Activated naive CD4-positive, alpha-beta T cell treated with anti-CD3 and anti-CD28 coated beads, Interleukin-2, amount 50 U/mL, for 24 hours (primary cell): ENCODE results near the gene MMUT.
"Not testable (repeated sequence)": the region's sequence is repeated elsewhere in the genome, so short reads cannot be mapped to it uniquely, and the experiment has no call there.

Experiments used
- H3K27ac Mint-ChIP-seq: one replicate; pipeline ENCODE4 v1.8.0; 2021; ENCODE audit warnings: mild to moderate bottlenecking, mixed read lengths
- H3K27me3 Mint-ChIP-seq: one replicate; pipeline ENCODE4 v1.8.0; 2021; ENCODE audit warnings: mixed read lengths
- H3K36me3 Mint-ChIP-seq: one replicate; pipeline ENCODE4 v1.8.0; 2021; ENCODE audit warnings: mixed read lengths
- H3K4me1 Mint-ChIP-seq: one replicate; pipeline ENCODE4 v1.8.0; 2021; ENCODE audit warnings: mixed read lengths
- H3K4me3 Mint-ChIP-seq: one replicate; pipeline ENCODE4 v1.8.0; 2021; ENCODE audit warnings: mild to moderate bottlenecking, mixed read lengths
- H3K9me3 Mint-ChIP-seq: one replicate; pipeline ENCODE4 v1.8.0; 2021; ENCODE audit warnings: mixed read lengths

MMUT gene

DNA sequence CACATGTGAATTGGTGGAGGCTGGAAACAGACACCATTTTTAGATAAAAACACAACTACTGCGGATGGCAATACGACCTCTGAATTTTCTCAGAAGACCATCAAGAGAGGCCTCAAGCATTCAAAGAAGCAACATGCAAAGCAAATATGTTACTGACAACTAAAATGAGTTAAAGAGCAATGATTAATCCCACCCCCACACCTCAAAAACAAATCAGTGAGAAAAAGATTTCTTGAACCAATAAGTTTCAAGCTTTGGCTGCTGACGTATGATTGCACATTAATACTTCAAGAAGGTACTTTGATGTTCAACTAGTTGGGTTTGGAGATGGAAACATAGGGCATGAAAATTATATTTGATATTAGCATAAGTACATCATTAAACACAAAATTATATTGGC is 982 bp downstream of the MMUT start:
- no peaks in the 10 kb centered on the region for H3K9me3 Mint-ChIP-seq
- H3K4me1 Mint-ChIP-seq, result peaks cover 57% of the 10 kb centered on the region
- peaks cover 4% of the 10 kb centered on the region for H3K36me3 Mint-ChIP-seq

DNA sequence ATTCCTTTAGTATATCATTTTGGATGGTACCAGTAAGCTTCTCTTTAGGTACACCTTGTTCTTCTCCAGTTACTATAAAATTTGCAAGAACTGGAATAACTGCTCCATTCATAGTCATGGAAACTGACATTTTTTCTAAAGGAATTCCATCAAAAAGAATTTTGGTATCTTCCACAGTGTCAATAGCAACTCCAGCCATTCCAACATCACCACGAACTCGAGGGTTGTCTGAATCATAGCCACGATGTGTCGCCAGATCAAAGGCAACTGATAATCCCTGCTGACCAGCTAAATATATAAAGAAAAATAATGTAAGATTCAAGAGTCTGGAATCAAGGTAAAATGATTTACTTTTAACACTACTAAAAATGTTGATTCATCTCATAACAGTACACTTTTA is 5.3 kb downstream of the MMUT start:
- Mint-ChIP-seq H3K9me3 (no peaks in the 10 kb centered on the region), H3K4me3 (no peak overlapping the region), H3K4me1 (peaks cover 38% of the 10 kb centered on the region), H3K36me3 (peaks cover 8% of the 10 kb centered on the region), H3K27ac (no peak overlapping the region), H3K27me3 (no peaks in the 10 kb centered on the region)

More for the DNA sequence above, 982 bp downstream of the MMUT start:
- Mint-ChIP-seq H3K4me3 (peak overlapping the region; percentile 98), H3K27me3 (no peaks in the 10 kb centered on the region), H3K27ac (peak overlapping the region; percentile 26)

DNA sequence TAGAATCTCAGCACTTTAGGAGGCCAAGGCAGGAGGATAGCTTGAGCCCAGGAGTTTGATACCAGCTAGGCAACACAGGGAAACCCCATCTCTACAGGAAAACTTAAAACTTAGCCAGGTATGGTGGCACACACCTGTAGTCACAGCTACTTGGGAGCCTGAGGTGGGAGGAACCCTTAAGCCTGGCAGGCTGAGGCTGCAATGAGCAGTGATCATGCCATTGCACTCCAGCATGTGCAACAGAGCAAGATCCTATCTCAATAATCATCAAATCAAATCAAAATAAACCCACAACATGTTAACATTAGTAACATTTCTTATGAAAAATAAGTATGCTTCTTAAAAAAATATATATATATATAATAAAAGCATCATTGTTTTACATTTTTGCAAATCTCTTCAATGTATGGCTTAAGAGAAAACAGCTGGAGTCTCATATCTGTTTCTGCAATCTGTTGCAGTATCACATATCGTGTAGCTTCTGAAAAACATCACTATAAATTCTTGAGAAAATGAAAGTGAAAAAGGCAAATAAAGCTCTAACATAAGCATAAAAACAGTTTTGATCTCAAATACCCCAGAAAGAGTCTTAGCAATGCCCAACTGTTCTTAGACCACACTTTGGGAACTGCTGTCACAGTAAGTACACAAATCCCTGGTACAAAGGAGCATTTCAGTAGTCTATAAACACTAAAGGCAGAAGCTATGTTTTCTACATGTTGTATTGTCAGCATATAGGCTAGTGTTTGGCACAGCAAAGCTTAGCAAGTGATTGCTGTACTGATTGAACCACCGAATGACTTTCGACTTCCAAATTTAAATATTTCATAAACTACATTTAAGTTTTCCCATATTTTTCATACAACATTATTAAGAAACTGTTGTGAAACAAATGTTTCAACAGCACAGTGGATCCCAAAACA is 8.0 kb downstream of the MMUT start:
- peaks cover 14% of the 10 kb centered on the region for H3K36me3 Mint-ChIP-seq
- peaks cover 21% of the 10 kb centered on the region for H3K4me1 Mint-ChIP-seq
- no peak overlapping the region for H3K4me3 Mint-ChIP-seq
- no peak overlapping the region for H3K27ac Mint-ChIP-seq
- no peaks in the 10 kb centered on the region for H3K9me3 Mint-ChIP-seq
- H3K27me3 Mint-ChIP-seq, result no peaks in the 10 kb centered on the region

DNA sequence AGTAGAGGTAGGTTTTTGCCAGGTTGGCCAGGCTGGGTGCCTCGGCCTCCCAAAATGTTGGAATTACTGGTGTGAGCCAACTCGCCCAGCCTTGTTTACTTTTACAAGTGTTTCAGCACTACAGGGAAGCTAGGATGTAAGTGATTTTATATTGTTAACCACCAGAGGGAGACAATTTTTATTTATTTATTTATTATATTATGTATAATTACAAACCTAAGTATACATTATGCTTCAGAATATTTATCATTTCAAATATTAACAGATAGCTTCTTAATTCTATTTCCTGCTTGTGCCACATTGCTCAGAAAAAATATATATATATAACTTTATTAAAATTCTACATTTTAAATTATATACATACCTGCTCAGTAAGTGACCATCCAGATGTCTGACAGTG is 9.8 kb downstream of the MMUT start:
- Mint-ChIP-seq H3K36me3 (peaks cover 13% of the 10 kb centered on the region), H3K4me3 (no peak overlapping the region), H3K27me3 (no peaks in the 10 kb centered on the region), H3K4me1 (peaks cover 6% of the 10 kb centered on the region), H3K9me3 (no peaks in the 10 kb centered on the region), H3K27ac (no peak overlapping the region)

DNA sequence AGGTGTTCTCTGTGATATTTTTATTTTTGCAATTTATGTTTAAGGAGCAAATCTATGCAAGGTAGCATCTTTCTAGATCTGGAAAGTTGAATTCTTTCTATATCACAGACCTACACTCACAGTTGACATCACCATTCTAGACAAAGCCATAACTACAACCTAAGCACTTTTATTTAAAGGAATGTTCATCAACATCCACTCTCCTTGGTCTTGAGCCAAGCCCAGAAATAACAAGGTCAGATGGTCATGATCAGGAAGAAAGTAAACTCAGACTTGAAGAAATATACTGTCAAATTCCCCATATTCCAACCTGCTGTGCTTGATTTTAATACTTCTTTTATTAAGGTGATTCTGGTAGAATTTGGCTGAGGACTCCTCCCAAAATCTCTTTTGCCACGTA is 32.2 kb downstream of the MMUT start:
- Mint-ChIP-seq H3K27ac (no peak overlapping the region), H3K4me3 (no peak overlapping the region), H3K36me3 (peaks cover 21% of the 10 kb centered on the region), H3K9me3 (peaks cover 5% of the 10 kb centered on the region), H3K4me1 (no peaks in the 10 kb centered on the region), H3K27me3 (no peaks in the 10 kb centered on the region)

DNA sequence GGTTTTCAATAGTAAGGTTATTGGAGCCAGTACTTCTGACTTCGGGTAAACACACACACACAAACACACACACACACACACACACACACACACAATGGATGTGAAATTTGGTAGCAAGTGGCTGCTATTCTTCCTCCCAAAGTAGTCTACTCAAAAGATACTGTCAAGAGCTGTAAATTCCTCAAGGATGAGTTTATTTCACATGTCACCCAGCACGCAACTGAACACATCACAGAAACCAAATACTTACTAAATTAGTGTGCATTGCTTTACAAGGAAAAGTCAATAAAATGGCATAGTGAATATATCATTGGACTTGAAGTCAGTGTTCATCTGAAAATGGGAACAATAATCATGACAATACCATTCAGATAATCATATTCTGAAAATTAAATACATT is 32.9 kb downstream of the MMUT start:
- H3K36me3 Mint-ChIP-seq, result peaks cover 19% of the 10 kb centered on the region
- H3K27me3 Mint-ChIP-seq, result no peaks in the 10 kb centered on the region
- no peak overlapping the region for H3K4me3 Mint-ChIP-seq
- peaks cover 5% of the 10 kb centered on the region for H3K9me3 Mint-ChIP-seq
- H3K4me1 Mint-ChIP-seq, result no peaks in the 10 kb centered on the region
- no peak overlapping the region for H3K27ac Mint-ChIP-seq

DNA sequence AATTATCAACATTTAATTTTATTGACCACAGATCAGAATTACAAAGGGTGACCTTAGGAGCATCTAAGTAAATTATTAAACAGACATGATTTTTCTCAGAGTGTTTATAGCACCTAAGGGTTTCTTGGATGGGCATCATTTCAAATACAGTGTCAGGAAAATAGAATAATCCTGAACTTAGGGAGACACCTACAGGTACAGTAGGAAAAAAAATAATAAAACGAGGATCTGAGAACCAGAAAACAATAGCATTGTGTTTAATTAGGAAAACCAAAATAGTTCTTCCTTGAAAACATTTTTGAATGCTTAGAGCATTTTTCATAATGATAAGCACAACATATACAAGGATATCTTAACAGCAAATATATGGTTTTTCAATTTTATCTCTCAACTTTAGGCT is 39.2 kb downstream of the MMUT start:
- H3K27ac Mint-ChIP-seq, result no peak overlapping the region

DNA sequence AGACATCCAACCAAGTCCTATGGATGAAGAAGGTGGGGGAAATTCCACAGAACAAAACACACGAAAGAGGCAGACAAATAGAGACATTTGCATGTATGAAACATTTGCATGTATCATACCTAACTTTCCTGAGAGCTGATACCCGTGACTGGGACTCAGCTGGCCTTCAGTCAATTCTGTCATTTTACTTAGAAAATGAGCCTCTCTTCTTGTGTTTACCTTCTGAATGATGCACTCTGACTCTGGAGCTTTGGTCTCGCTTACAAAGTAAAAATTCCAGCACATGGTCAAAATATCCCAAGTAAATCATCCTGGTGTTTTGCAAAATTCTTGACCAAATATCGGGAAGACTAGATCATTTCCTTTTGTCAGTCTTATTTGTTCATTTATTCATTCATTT is 46.9 kb downstream of the MMUT start:
- no peak overlapping the region for H3K27ac Mint-ChIP-seq
- no peak overlapping the region for H3K4me3 Mint-ChIP-seq
- H3K36me3 Mint-ChIP-seq, result no peaks in the 10 kb centered on the region
- no peaks in the 10 kb centered on the region for H3K4me1 Mint-ChIP-seq
- H3K27me3 Mint-ChIP-seq, result no peaks in the 10 kb centered on the region
- no peaks in the 10 kb centered on the region for H3K9me3 Mint-ChIP-seq

More for the DNA sequence above, 39.2 kb downstream of the MMUT start:
- H3K27me3 Mint-ChIP-seq, result no peaks in the 10 kb centered on the region
- peaks cover 3% of the 10 kb centered on the region for H3K36me3 Mint-ChIP-seq
- H3K9me3 Mint-ChIP-seq, result no peaks in the 10 kb centered on the region
- H3K4me1 Mint-ChIP-seq, result no peaks in the 10 kb centered on the region
- no peak overlapping the region for H3K4me3 Mint-ChIP-seq

DNA sequence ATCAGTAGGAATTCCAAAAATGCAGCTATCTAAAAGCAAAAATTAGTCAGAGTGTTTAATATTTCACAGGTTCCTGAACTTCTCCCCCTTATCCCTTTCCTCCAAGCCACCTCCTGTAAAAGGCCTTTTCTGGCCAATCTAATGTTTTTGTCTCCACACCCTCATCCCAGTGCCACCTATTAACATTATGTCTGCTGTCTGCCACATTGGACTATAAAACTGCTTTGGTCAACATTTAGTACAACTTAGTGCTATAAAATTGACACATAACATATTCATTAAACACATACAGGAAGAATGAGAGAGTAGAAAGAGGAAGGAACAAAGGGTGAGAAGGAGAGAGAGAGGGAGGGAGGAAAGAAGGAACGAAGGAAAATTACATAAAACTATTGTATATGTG is 47.7 kb downstream of the MMUT start:
- no peak overlapping the region for H3K4me3 Mint-ChIP-seq
- H3K27ac Mint-ChIP-seq, result no peak overlapping the region
- no peaks in the 10 kb centered on the region for H3K9me3 Mint-ChIP-seq
- H3K36me3 Mint-ChIP-seq, result no peaks in the 10 kb centered on the region
- no peaks in the 10 kb centered on the region for H3K27me3 Mint-ChIP-seq
- H3K4me1 Mint-ChIP-seq, result no peaks in the 10 kb centered on the region

DNA sequence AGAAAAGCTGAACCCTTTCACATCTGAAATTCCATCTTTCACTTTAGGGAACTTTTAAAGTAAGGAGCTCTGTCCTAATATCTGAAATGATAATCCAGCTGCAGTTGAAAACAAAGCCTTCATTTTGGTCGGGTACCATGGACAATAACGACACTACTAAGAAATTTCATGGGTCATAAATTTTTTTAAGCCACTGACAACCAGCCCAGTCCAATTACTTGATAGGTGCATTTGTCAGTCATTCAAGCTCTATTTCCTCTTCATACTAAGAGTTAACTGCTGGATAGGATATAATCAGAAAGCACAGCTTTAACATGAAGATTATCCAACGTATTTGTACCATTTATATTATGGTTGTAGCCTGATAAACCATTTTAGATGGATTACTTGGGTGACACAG is 52.5 kb downstream of the MMUT start:
- Mint-ChIP-seq H3K27me3 (peaks cover 2% of the 10 kb centered on the region), H3K4me1 (no peaks in the 10 kb centered on the region), H3K27ac (no peak overlapping the region), H3K9me3 (no peaks in the 10 kb centered on the region), H3K36me3 (no peaks in the 10 kb centered on the region), H3K4me3 (no peak overlapping the region)

DNA sequence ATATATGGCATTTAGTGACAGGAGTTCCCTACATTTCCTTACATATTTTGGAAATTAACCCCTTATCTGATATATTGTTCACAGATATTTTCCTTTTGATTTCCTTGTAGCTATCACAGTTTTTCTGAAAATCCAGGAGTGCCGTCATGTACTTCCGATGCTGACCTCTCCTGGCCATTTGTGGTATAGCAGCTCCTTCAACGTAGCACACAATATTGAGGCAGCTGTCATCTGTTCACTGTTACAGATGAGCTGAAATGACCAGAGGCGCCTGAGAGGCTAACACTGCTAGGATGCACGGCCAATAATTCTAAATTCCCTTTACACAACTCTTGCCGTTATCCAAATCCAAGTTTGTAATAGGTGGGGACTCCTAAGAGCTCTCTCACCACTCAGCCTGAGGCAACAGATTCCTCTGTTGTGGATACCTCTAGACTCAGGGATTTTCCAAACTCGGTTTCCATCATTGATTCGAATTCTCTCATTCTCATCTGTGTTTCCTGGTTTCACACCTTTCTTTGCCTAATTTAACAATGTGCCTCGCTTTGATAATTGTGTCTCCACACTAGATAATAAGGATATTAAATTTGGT is 53.0 kb downstream of the MMUT start:
- no peak overlapping the region for H3K27ac Mint-ChIP-seq
- H3K4me3 Mint-ChIP-seq, result no peak overlapping the region
- no peaks in the 10 kb centered on the region for H3K36me3 Mint-ChIP-seq
- no peaks in the 10 kb centered on the region for H3K4me1 Mint-ChIP-seq
- no peaks in the 10 kb centered on the region for H3K9me3 Mint-ChIP-seq
- H3K27me3 Mint-ChIP-seq, result peaks cover 2% of the 10 kb centered on the region

DNA sequence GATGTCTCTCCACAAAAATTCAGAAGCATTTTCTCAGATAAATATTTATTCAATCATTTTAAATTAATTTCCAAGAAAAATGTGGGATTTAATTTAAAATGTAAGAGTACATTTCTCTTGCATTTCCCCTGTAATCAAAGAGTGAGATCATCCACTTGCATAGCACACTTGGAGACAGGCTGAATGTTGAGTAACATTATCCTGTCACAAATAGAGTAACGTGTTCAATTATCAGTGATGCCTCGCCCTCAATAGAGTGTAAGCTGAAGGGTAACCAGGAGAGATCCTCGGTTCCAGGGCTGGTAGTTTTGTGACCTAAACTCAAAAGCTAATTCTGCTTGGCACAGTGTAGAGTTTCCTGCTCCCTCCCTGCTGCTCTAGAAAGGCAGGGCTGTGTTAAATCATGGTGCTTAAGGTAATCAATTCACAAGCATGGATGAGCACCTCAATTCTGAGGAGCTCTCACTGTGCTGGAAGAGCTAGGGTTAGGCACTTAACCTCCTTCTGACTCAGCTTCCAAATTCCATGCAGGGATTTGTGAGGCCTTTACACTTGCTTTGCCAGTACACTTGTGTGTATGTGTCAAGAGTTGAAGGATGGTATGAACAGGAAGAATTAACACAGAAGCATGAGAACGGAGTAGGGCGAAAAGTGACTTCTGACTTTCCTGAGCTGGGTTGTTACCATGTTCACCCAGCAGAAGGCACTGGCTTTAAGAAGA is 56.6 kb downstream of the MMUT start:
- H3K4me3 Mint-ChIP-seq, result no peak overlapping the region

DNA sequence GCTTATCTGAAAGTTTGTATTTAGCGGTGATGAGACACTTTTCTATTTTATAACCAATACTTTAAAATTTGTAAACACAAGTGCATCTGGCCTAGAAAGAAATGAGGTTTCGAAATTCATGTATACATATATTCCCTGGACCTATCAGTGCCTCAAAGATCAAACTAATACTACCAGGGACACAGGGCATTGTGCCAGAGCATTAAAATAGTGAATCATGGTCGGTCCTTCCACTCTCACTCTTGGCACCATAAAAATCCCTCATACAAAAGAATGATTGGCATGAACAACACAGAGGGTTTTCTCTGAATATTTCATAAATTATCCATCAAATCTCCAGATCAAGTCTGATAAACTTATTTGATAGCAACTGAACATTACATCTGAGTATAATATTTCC is 62.0 kb downstream of the MMUT start:
- Mint-ChIP-seq H3K9me3 (no peaks in the 10 kb centered on the region), H3K27ac (no peak overlapping the region)

More for the DNA sequence above, 56.6 kb downstream of the MMUT start:
- Mint-ChIP-seq H3K27ac (no peak overlapping the region), H3K4me1 (no peaks in the 10 kb centered on the region), H3K27me3 (peaks cover 2% of the 10 kb centered on the region), H3K36me3 (no peaks in the 10 kb centered on the region), H3K9me3 (no peaks in the 10 kb centered on the region)

DNA sequence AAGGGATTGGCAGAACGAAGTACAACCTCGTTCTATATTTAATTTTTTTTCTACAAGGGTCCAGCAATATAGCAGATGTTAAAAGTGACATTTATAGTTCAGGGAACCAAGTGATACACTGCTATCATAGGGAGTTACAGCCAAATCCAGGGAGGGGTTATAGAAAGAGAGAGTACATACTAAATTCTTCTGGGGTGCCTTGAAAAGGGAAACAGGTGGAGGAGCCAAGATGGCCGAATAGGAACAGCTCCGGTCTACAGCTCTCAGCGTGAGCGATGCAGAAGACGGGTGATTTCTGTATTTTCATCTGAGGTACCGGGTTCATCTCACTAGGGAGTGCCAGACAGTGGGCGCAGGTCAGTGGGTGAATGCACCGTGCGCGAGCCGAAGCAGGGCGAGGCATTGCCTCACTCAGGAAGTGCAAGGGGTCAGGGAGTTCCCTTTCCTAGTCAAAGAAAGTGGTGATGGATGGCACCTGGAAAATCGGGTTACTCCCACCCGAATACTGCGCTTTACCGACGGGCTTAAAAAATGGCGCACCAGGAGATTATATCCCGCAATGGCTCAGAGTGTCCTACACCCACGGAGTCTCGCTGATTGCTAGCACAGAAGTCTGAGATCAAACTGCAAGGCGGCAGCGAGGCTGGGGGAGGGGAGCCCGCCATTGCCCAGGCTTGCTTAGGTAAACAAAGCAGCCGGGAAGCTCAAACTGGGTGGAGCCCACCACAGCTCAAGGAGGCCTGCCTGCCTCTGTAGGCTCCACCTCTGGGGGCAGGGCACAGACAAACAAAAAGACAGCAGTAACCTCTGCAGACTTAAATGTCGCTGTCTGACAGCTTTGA is 76.2 kb downstream of the MMUT start:
- H3K9me3 Mint-ChIP-seq, H3K27me3 Mint-ChIP-seq, H3K4me3 Mint-ChIP-seq, H3K36me3 Mint-ChIP-seq, H3K4me1 Mint-ChIP-seq, H3K27ac Mint-ChIP-seq: not testable (repeated sequence)

More for the DNA sequence above, 62.0 kb downstream of the MMUT start:
- peaks cover 3% of the 10 kb centered on the region for H3K27me3 Mint-ChIP-seq
- no peaks in the 10 kb centered on the region for H3K36me3 Mint-ChIP-seq
- H3K4me1 Mint-ChIP-seq, result no peaks in the 10 kb centered on the region
- no peak overlapping the region for H3K4me3 Mint-ChIP-seq

DNA sequence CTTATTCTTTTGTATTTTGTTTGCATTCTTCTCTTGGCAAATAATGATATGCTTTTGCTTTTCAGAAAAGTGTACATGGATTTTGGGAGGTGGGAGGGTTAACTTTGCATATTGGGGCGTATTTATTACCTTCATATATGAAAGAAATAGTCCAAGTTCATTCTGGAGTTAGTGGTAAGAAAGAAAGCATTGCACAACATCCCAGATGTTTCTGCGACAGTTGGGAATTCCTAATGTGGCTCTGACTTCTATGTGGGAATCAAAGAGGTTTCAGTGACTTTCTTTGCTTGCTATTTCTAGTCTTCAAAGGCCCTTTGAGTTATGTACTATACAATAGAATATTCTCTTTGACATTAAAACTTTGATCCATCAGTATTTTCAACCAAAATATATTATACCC is 78.1 kb downstream of the MMUT start:
- no peaks in the 10 kb centered on the region for H3K9me3 Mint-ChIP-seq
- no peak overlapping the region for H3K27ac Mint-ChIP-seq
- no peak overlapping the region for H3K4me3 Mint-ChIP-seq
- no peaks in the 10 kb centered on the region for H3K4me1 Mint-ChIP-seq
- no peaks in the 10 kb centered on the region for H3K36me3 Mint-ChIP-seq
- H3K27me3 Mint-ChIP-seq, result peaks cover 4% of the 10 kb centered on the region
